HFF-Myc (cell line): Measurements from ENCODE around the gene JARID2.

Experiments used
- DNase-seq: peaks from one replicate; pipeline ENCODE4 v3.0.0-alpha.2; 2011; ENCODE audit warnings: low read depth; ENCODE audit errors: extremely low read depth
- H3K4me3 ChIP-seq: replicated peaks from 2 replicates; pipeline ENCODE4 v1.5.1; 2011; ENCODE audit warnings: low read depth, mild to moderate bottlenecking, control low read depth, low read length
- CTCF ChIP-seq: IDR thresholded peaks from 2 replicates; pipeline ENCODE4 v1.5.1; 2012; ENCODE audit warnings: mild to moderate bottlenecking, low read depth, low read length, control low read depth; ENCODE audit errors: missing control alignments

JARID2 gene

GRCh38 chr6:15437090-15437635 lies 191.3 kb downstream of the JARID2 start:
- no peak overlapping the region for H3K4me3 ChIP-seq
- DNase-seq, result no peak
- TF ChIP-seq CTCF, result no peak

GRCh38 chr6:15439410-15440025 lies 193.6 kb downstream of the JARID2 start:
- TF ChIP-seq CTCF, result no peak
- H3K4me3 ChIP-seq, result no peak overlapping the region
- no peak for DNase-seq

- DNase-seq, result no peak
- no peak for TF ChIP-seq CTCF
- H3K4me3 ChIP-seq, result no peak overlapping the region
Measured at GRCh38 chr6:15440040-15440439, 194.2 kb downstream of the JARID2 start.

DNA sequence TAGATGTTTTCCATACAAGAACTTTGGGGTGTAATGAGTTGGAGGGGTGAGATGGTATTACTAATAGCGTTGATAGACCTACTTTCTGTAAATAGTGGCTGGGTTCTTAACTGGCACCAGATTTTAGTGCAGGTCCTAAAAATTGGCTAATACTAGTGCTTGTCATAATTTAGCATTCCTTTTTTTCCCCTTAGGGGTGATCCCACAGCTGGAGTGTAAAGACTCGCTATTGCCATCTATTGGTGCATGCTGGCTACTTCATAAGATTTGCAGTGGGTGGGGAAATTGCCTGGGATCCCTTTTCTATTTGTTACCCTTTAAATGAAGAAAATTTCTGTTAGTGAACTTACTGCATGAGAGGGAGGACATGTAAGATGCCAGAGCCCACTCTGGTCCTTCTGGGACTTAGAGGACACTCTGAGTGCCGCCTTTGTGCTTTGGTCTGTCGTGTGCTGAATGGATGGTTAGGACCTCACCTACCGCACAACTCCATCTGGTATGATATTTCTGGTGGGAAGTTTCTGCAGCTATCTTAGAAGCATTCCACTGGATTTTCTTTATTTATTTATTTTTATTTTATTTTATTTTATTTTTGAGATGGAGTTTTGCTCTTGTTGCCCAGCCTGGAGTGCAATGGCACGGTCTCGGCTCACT lies 195.5 kb downstream of the JARID2 start:
- DNase-seq, result peak; percentile 41

GRCh38 chr6:15441981-15442380 lies 196.1 kb downstream of the JARID2 start:
- H3K4me3 ChIP-seq, result no peak overlapping the region
- DNase-seq, result no peak

More for the DNA sequence above, 195.5 kb downstream of the JARID2 start:
- H3K4me3 ChIP-seq, result no peak overlapping the region
- TF ChIP-seq CTCF, result peak; percentile 78

GRCh38 chr6:15442467-15442866 lies 196.6 kb downstream of the JARID2 start:
- DNase-seq, result no peak
- H3K4me3 ChIP-seq, result no peak overlapping the region
- no peak for TF ChIP-seq CTCF

More at GRCh38 chr6:15441981-15442380, 196.1 kb downstream of the JARID2 start:
- TF ChIP-seq CTCF, result no peak
